Heart right ventricle (tissue), 16 donors: ENCODE results near the gene RETREG2. TPM values are rescaled to one million over a fixed set of nuclear protein-coding genes. Genes with fewer than 3 reads are reported as not detected.

Source experiments
- ATAC-seq, 8 donors: fragments of 200-7000 bp; cut with Tn5 transposase; one replicate each; pipeline ENCODE4 v1.9.1; 2020; ENCODE audit warnings: mild to moderate bottlenecking in 8 of 8, moderate library complexity in 8 of 8, moderate number of reproducible peaks in 1 of 8
- DNase-seq, 2 donors: peaks; one replicate each; pipeline ENCODE4 v3.0.0-alpha.2; 2020
- H3K27ac ChIP-seq, 10 donors: fragments of 200-600 bp; sonication (generic) in 2 of 10; one replicate each; pipeline versions ENCODE4 v1.5.0 to v1.8.0; 2020 to 2022; ENCODE audit warnings: mild to moderate bottlenecking in 3 of 10
- H3K27me3 ChIP-seq, 7 donors: fragments of 200-600 bp; one replicate each; pipeline ENCODE4 v1.8.0; 2021 to 2022; ENCODE audit warnings: mild to moderate bottlenecking in 2 of 7
- H3K36me3 ChIP-seq, 9 donors: fragments of 200-600 bp; sonication (generic) in 1 of 9; one replicate each; pipeline versions ENCODE4 v1.5.0 to v1.8.0; 2020 to 2022; ENCODE audit warnings: mild to moderate bottlenecking in 2 of 9
- H3K4me1 ChIP-seq, 9 donors: fragments of 200-600 bp; sonication (generic) in 1 of 9; one replicate each; pipeline versions ENCODE4 v1.5.0 to v1.8.0; 2020 to 2022; ENCODE audit warnings: mild to moderate bottlenecking in 4 of 9
- H3K4me3 ChIP-seq, 10 donors: fragments of 200-600 bp; sonication (generic) in 2 of 10; one replicate each; pipeline versions ENCODE4 v1.5.0 to v1.8.0; 2020 to 2022; ENCODE audit warnings: mild to moderate bottlenecking in 7 of 10, moderate library complexity in 2 of 10
- H3K9me3 ChIP-seq, 11 donors: fragments of 200-600 bp in 10 of 11; sonication (generic) in 2 of 11; one replicate each; pipeline versions ENCODE4 v1.5.0 to v1.8.0; 2013 to 2022; ENCODE audit warnings: mild to moderate bottlenecking in 2 of 11, control low read depth in 1 of 11, moderate library complexity in 1 of 11
- WGBS, 2 donors: extraction: QIAGEN DNeasy Blood & Tissue Kit; methylation state at CpG; one replicate each; pipeline ENCODE4 v1.1.7; 2013; ENCODE audit warnings: inconsistent platforms in 1 of 2; 5-methylcytosine and 5-hydroxymethylcytosine counted together
- intact Hi-C, 10 donors: fragments of 100-400 bp; cut with DNase I; formaldehyde crosslinking; loops; one replicate each; pipeline versions ENCODE4 v1.11.1 to v1.14.2; 2022
- polyA plus RNA-seq, 2 donors: library from polyadenylated mRNA; stranded (reverse); fragments of 200-250 nt; gene quantifications; one replicate each; pipeline ENCODE4 v1.2.3, GENCODE V29; 2013
- total RNA-seq, 10 donors: library from RNA; stranded (reverse); fragmentation: NEBNext Ultra II Directional in 3 of 10; extraction: Animal tissue kit (Norgen Biotek cat#: 25700) in 3 of 10; gene quantifications; one replicate each; pipeline versions ENCODE4 v1.2.1 to v1.2.4, GENCODE V29; 2021 to 2023
- TF ChIP-seq, protein P1 (sequence below), 9 donors: fragments of 200-600 bp; sonication (generic) in 2 of 9; IDR thresholded peaks; one replicate each; pipeline versions ENCODE4 v1.5.0 to v1.8.0; 2021 to 2022; ENCODE audit warnings: antibody characterized with exemption in 9 of 9, mild to moderate bottlenecking in 5 of 9, moderate library complexity in 1 of 9
- donor health status: Arrhythmogenic right ventricular cardiomyopathy.
- donor health status: ischemic (EF 13 %, LVEDD 7.1; RV severe dilation, severe dysfunction).
- donor health status: healthy with polysubstance abuse.
- donor health status: DM: no; HTN: yes; CAD: no.
- donor health status: DM: no; HTN: no; CAD: no.
- donor health status: ischemic (EF 25% LVEDD 6.9; RV normal size, moderate dysfunction).
- donor health status: ischemic (EF 25% LVEDD 5.7; RV mildly dilated, moderate dysfunction).
- donor health status: healthy.
- donor health status: DM: yes; HTN: yes; CAD: no.
- donor health status: Ischemic cardiomyopathy.
- donor health status: ischemic (EF 35%, LVEDD 5.7; RV mildly dilated, moderate dysfunction).
- donor health status: nonischemic (EF 11% LVEDD 7.7; RV severe dilation, severe dysfunction).
- donor health status: DM: yes; HTN: yes; CAD: no.
- donor health status: PGD.
- donor health status: ischemic (EF 29% LVEDD 5.4; RV normal size, mild dysfunction).
- donor health status: nonischemic (EF 23%, LVEDD 6.1; RV moderate dilation, normal function).

The RETREG2 gene
- total and polyA plus RNA-seq, 12 donors, result 11.3 to 47.3 (median 30.6) TPM

DNA sequence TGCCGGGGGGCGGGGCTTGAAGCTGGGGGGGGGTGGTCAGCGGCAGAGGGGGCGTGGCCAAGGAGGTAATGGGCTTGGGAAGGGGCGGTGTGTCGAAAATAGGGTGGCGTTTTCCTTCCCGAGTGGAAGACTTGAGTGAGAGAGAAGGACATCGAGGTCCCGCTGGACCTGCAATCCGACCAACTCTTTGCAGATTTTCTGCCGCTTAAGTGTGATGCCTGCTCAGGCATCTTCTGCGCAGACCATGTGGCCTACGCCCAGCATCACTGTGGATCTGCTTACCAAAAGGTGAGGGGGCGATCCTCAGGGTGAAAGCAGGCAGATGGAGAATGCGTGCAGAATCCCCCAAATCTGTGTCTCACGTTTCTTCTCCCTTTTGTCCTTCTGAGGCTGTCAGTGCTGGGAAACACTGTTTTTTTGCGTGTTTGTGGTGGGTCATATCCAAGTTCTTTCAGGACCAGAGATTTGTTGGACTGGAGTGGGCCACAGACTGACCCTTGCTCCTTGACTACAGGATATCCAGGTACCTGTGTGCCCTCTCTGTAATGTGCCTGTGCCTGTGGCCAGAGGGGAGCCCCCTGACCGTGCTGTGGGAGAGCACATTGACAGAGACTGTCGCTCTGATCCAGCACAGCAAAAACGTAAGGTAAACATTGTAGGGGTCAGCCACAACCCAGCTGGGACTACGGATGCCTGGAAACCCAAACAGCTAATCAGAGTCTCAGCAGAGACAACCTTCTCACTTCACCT lies 29.2 kb downstream of the RETREG2 start:
- Histone ChIP-seq H3K27me3 (no peaks in the 10 kb centered on the region), H3K4me3 (peak overlapping the region; percentile 33 to 82 (median 70)), H3K36me3 (peaks cover 0 to 45% (median 17%) of the 10 kb centered on the region in 9 donors), H3K9me3 (peaks cover 0 to 2% (median 0%) of the 10 kb centered on the region in 11 donors), H3K4me1 (peaks cover 8 to 31% (median 20%) of the 10 kb centered on the region in 9 donors), H3K27ac (peak overlapping the region; percentile 80 to 99 (median 95))
- intact Hi-C loops, result loop anchor here in 5 of 10 donors (2.0 to 5.0 kb wide), 5 partner anchors 31 to 71 kb away; partner anchors contain the start of genes CNPPD1 (in 2 of the 5), NHEJ1 (in 2 of the 5), DNAJB2 (in 1 of the 5) and SLC23A3 (in 1 of the 5)
- TF ChIP-seq, protein P1, sequence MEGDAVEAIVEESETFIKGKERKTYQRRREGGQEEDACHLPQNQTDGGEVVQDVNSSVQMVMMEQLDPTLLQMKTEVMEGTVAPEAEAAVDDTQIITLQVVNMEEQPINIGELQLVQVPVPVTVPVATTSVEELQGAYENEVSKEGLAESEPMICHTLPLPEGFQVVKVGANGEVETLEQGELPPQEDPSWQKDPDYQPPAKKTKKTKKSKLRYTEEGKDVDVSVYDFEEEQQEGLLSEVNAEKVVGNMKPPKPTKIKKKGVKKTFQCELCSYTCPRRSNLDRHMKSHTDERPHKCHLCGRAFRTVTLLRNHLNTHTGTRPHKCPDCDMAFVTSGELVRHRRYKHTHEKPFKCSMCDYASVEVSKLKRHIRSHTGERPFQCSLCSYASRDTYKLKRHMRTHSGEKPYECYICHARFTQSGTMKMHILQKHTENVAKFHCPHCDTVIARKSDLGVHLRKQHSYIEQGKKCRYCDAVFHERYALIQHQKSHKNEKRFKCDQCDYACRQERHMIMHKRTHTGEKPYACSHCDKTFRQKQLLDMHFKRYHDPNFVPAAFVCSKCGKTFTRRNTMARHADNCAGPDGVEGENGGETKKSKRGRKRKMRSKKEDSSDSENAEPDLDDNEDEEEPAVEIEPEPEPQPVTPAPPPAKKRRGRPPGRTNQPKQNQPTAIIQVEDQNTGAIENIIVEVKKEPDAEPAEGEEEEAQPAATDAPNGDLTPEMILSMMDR (IDR thresholded peaks at IDR 0.05), result no peak
- ATAC-seq (peak in 1 of 8 donors; percentile 2), DNase-seq (no peak)
- WGBS, 2 donors, result 17 to 18% methylated on average over 22 of the region's 22 CpGs

- peaks cover 0 to 2% (median 0%) of the 10 kb centered on the region in 11 donors for H3K9me3 ChIP-seq
- ATAC-seq, result no peak
- peaks cover 8 to 31% (median 20%) of the 10 kb centered on the region in 9 donors for H3K4me1 ChIP-seq
- intact Hi-C loops, result loop anchor here in 5 of 10 donors (2.0 to 5.0 kb wide), 5 partner anchors 31 to 71 kb away; partner anchors contain the start of genes CNPPD1 (in 2 of the 5), NHEJ1 (in 2 of the 5), DNAJB2 (in 1 of the 5) and SLC23A3 (in 1 of the 5)
- TF ChIP-seq, protein P1 (IDR thresholded peaks at IDR 0.05), result no peak
- peaks cover 0 to 53% (median 17%) of the 10 kb centered on the region in 9 donors for H3K36me3 ChIP-seq
- 74 to 76% methylated on average over 17 of the region's 17 CpGs for WGBS, 2 donors
- no peaks in the 10 kb centered on the region for H3K27me3 ChIP-seq
- peak overlapping the region in 6 of 10 donors; percentile 92 to 98 (median 95) for H3K27ac ChIP-seq
- peak overlapping the region in 4 of 10 donors; percentile 66 to 82 (median 75) for H3K4me3 ChIP-seq
- DNase-seq, result no peak
Observed at GRCh38 chr2:219207884-219208740, 30.0 kb downstream of the RETREG2 start.

GRCh38 chr2:219209236-219210195 lies 31.4 kb downstream of the RETREG2 start:
- no peak overlapping the region for H3K4me3 ChIP-seq
- intact Hi-C loops, result loop anchor here in 2 of 10 donors (5.0 kb wide), 2 partner anchors 37 to 47 kb away; partner anchors contain the start of genes NHEJ1 (in 1 of the 2) and SLC23A3 (in 1 of the 2)
- peaks cover 0 to 1% (median 0%) of the 10 kb centered on the region in 11 donors for H3K9me3 ChIP-seq
- TF ChIP-seq, protein P1 (IDR thresholded peaks at IDR 0.05), result no peak
- peaks cover 0 to 67% (median 23%) of the 10 kb centered on the region in 9 donors for H3K36me3 ChIP-seq
- H3K27me3 ChIP-seq, result no peaks in the 10 kb centered on the region
- no peak for DNase-seq
- H3K4me1 ChIP-seq, result peaks cover 8 to 31% (median 20%) of the 10 kb centered on the region in 9 donors
- no peak overlapping the region for H3K27ac ChIP-seq
- 79 to 82% methylated on average over 18 of the region's 18 CpGs for WGBS, 2 donors
- no peak for ATAC-seq
